Fibroblast of pulmonary artery (primary cell): Measurements from ENCODE around the gene PTPRE.

Experiments used
- DNase-seq: peaks from one replicate; pipeline ENCODE4 v3.0.0-alpha.2; 2010; ENCODE audit warnings: low read depth
- H3K4me3 ChIP-seq: replicated peaks from 2 replicates; pipeline ENCODE4 v1.5.1; 2011; ENCODE audit warnings: low read depth, mild to moderate bottlenecking, control low read depth, low read length, moderate library complexity
- TF ChIP-seq, protein P1 (sequence below): IDR thresholded peaks from 2 replicates; pipeline ENCODE4 v1.5.1; 2011; ENCODE audit warnings: mild to moderate bottlenecking, control low read depth, low read length, inconsistent platforms; ENCODE audit errors: missing control alignments

The PTPRE gene

DNA sequence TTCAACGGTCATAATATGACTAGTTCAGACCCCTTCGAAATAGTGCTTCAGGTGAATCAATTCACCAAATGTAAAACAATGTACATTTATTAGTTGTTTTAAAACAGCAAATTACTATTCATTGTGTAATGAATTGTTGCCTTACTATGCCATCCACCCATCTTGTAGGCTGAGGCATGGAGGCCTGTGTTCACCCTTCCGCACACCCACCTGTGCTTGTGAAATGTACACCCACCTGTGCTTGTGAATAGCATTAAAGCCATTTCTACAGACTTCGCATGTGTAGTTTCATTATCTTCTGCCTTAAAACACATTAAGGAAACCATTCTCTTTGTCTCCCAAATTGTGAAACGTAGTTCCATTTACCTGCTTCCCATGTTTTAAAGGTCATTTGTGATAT is 31.0 kb upstream of the PTPRE start:
- no peak for DNase-seq
- H3K4me3 ChIP-seq: no peak overlapping the region
- TF ChIP-seq, protein P1, sequence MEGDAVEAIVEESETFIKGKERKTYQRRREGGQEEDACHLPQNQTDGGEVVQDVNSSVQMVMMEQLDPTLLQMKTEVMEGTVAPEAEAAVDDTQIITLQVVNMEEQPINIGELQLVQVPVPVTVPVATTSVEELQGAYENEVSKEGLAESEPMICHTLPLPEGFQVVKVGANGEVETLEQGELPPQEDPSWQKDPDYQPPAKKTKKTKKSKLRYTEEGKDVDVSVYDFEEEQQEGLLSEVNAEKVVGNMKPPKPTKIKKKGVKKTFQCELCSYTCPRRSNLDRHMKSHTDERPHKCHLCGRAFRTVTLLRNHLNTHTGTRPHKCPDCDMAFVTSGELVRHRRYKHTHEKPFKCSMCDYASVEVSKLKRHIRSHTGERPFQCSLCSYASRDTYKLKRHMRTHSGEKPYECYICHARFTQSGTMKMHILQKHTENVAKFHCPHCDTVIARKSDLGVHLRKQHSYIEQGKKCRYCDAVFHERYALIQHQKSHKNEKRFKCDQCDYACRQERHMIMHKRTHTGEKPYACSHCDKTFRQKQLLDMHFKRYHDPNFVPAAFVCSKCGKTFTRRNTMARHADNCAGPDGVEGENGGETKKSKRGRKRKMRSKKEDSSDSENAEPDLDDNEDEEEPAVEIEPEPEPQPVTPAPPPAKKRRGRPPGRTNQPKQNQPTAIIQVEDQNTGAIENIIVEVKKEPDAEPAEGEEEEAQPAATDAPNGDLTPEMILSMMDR: no peak

DNA sequence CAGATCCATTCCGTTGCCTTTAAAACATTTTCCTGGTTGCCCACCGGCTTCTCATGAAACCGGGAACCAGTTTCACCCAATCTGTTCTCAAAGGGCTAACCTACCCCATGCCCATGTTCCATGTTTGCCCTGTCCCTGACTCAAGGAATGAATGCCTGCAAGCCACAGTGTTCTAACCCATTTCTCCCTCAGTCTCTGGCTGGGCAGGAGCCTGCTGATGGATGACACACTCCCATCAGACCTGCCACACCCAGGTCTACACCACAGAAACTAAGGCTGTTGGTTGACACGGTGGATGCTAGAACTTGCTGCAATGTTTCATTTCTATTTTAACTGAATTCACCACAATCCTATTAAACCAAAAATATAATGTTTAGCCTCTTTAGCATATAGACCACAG is 29.8 kb upstream of the PTPRE start:
- TF ChIP-seq, protein P1: no peak
- no peak for DNase-seq
- no peak overlapping the region for H3K4me3 ChIP-seq

DNA sequence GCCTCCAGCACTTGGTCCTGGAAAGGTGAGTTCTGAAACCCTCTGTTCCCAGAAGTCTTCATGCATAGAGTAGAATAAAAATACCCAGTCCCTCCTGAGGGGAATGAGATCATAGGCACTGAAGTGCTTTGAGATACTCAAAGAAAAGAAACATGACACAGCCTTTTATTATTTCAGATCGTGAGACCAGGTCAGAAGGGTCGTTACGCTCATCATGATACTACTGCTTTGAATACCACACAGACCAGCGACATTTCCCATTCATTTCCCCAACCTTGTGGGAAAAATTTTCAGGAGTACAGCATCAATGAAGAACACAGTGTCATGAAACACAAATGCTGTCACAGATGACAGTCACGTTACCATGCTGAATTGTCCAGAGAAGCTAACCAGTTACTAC is 29.2 kb upstream of the PTPRE start:
- no peak overlapping the region for H3K4me3 ChIP-seq
- TF ChIP-seq, protein P1: no peak
- DNase-seq: no peak

DNA sequence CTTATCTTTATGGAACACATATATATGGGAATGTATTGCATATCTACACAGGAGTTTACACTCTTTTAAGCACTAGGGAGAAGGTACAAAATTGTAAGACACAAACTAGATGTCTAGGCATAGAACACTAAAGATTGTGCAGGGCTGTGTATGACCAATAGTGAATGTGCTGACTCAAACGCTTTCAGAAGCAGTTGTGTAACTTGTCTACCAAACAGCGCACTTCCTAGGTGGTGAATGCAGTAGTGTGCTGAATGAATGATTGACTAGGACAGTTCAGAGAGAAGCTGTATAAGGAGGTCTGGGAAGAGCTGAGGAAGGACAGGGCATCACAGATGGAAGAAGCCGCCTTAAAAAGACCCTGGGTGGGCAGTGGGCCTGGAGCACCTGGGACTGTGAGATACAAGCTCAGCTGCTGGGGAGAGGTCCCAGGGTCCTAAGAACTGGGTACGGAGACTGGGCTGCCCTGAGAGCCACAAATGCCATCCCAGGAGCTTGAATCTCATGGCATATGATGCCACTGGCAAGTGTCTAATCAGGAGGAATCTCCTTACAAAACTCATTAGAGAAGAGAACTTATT is 28.3 kb upstream of the PTPRE start:
- TF ChIP-seq, protein P1: no peak
- no peak for DNase-seq
- no peak overlapping the region for H3K4me3 ChIP-seq

DNA sequence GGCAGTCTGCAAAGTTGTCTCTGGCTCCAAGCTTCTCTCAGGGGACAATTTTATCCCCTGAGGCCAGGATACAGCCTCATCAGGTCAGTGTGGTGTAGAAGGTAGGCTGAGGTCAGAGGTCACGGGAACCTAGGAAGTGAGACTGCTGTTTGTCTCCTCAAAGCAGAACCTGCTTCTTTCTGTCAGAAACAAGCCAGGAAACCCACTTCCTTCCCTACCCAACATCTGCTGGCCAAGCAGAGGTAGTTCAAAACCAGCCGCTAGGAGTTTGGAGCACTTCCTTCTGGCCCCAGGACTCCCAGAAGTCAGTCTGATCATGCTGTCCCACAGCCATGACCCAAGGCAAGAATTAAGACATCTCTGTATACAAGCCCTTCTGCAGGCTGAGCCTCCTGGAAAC is 26.3 kb upstream of the PTPRE start:
- H3K4me3 ChIP-seq: no peak overlapping the region
- DNase-seq: no peak
- TF ChIP-seq, protein P1: no peak

DNA sequence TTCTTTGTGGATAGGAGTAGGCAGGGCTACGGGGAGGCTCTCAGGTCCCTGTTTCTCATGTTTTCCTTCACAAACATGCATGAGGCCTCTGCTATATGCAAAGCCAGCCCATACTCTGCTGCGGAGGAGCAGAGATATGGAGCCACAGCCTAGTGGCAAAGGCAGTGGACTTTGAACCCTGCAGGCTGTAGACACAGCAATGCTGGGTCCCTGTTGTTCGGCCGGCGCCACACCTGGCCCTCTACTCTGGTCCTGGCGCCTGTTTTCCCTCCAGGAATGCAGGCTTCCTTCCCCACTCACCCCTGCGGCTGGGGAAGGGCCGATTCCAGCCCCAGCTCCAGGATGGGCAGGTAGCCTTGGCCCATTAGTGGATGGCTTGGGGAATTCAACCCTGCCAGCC is 25.6 kb upstream of the PTPRE start:
- DNase-seq: no peak
- TF ChIP-seq, protein P1: no peak
- H3K4me3 ChIP-seq: no peak overlapping the region

DNA sequence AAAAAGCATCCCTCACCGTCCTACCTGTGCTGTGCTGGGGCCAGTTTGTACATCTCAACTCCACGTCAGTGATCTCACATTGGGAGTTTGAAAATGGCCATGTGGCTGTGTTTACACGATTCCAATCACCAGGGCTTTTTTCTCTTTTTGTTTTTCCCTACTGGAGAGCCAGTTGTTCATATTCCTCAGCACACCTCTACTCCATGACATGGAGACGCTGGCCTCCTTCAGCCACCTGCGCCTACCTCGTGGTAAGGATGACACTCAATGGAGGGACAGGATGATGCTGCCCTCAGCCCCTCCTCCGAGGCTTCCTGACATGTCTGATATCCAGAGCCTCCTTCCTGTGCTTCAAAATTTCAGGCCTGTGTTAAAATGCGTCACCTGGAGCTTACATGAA is 24.5 kb upstream of the PTPRE start:
- H3K4me3 ChIP-seq: no peak overlapping the region
- DNase-seq: no peak
- TF ChIP-seq, protein P1: no peak
